IMR-90 (cell line): Measurements from ENCODE around the gene DAPL1. TPM values are rescaled to one million over a fixed set of nuclear protein-coding genes. Genes with fewer than 3 reads are reported as not detected.

ENCODE experiments used
- ATAC-seq: fragments of 200-7000 bp; cut with Tn5 transposase; 2 replicates; pipeline ENCODE4 v1.9.1; 2020; ENCODE audit warnings: low read depth, mild to moderate bottlenecking, moderate library complexity
- BruUV-seq: library from RNA; stranded (reverse); fragments of 400-500 nt; replicated peaks from 2 replicates; lab custom pipeline; 2021; lab: Mats Ljungman, UMichigan
- CTCF ChIA-PET: fragments of 300-600 bp; formaldehyde crosslinking; extraction: SDS; loops from one replicate; lab custom pipeline; 2021; ENCODE audit warnings: antibody characterized with exemption; lab: Yijun Ruan, JAX
- POLR2A ChIA-PET: fragments of 300-600 bp; sonication (Branson Sonifier 250); formaldehyde crosslinking; loops from one replicate; lab custom pipeline; 2022; ENCODE audit warnings: antibody characterized with exemption; ENCODE audit not compliant: unreplicated experiment; lab: Charles Lee
- DNase-seq: peaks from one replicate; pipeline ENCODE4 v3.0.0; 2013
- H2AFZ ChIP-seq: replicated peaks from 2 replicates; pipeline ENCODE3; 2013; ENCODE audit warnings: low read length, mild to moderate bottlenecking; ENCODE audit not compliant: poor library complexity
- H2AK5ac ChIP-seq: 2 replicates; pipeline ENCODE4 v1.6.1; 2013; ENCODE audit warnings: low read depth, low read length, inconsistent platforms
- H2AK9ac ChIP-seq: replicated peaks from 2 replicates; pipeline ENCODE3; 2013; ENCODE audit warnings: mild to moderate bottlenecking, low read depth, low read length, moderate library complexity; ENCODE audit not compliant: poor library complexity
- H2BK120ac ChIP-seq: 2 replicates; pipeline ENCODE4 v1.6.1; 2013; ENCODE audit warnings: low read depth, low read length, inconsistent platforms
- H2BK15ac ChIP-seq: 3 replicates; pipeline ENCODE4 v1.6.1; 2013; ENCODE audit warnings: low read depth, low read length, inconsistent platforms
- H2BK20ac ChIP-seq: 2 replicates; pipeline ENCODE4 v1.6.1; 2013; ENCODE audit warnings: low read depth, mild to moderate bottlenecking, inconsistent platforms, low read length, moderate library complexity
- H2BK5ac ChIP-seq: 2 replicates; pipeline ENCODE4 v1.6.1; 2013; ENCODE audit warnings: mild to moderate bottlenecking, low read depth, low read length, inconsistent platforms; ENCODE audit not compliant: poor library complexity, severe bottlenecking
- H3K14ac ChIP-seq: replicated peaks from 2 replicates; pipeline ENCODE4 v1.6.1; 2013; ENCODE audit warnings: low read depth, low read length, inconsistent platforms
- H3K18ac ChIP-seq: 2 replicates; pipeline ENCODE4 v1.6.1; 2013; ENCODE audit warnings: low read depth, low read length, control low read depth
- H3K23ac ChIP-seq: 2 replicates; pipeline ENCODE4 v1.6.1; 2013; ENCODE audit warnings: low read depth, low read length, inconsistent platforms
- H3K27ac ChIP-seq: 2 replicates; pipeline ENCODE4 v1.5.1; 2013; ENCODE audit warnings: mild to moderate bottlenecking, control low read depth, low read length; ENCODE audit not compliant: insufficient read depth
- H3K27me3 ChIP-seq: 2 replicates; pipeline ENCODE4 v1.6.1; 2013; ENCODE audit warnings: low read length; ENCODE audit not compliant: control insufficient read depth, insufficient read depth
- H3K36me3 ChIP-seq: 2 replicates; pipeline ENCODE4 v1.6.1; 2013; ENCODE audit warnings: low read length, mixed read lengths; ENCODE audit not compliant: control insufficient read depth, insufficient read depth
- H3K4ac ChIP-seq: 2 replicates; pipeline ENCODE4 v1.6.1; 2013; ENCODE audit warnings: low read depth, low read length, inconsistent platforms
- H3K4me1 ChIP-seq: 2 replicates; pipeline ENCODE4 v1.6.1; 2013; ENCODE audit warnings: low read length, mixed read lengths; ENCODE audit not compliant: control insufficient read depth, insufficient read depth
- H3K4me2 ChIP-seq: 2 replicates; pipeline ENCODE4 v1.6.1; 2013; ENCODE audit warnings: low read depth, mild to moderate bottlenecking, control low read depth, low read length, moderate library complexity
- H3K4me3 ChIP-seq: 2 replicates; pipeline ENCODE4 v1.5.1; 2013; ENCODE audit warnings: low read depth, mild to moderate bottlenecking, control low read depth, low read length, moderate library complexity; ENCODE audit not compliant: insufficient read depth
- H3K56ac ChIP-seq: 2 replicates; pipeline ENCODE4 v1.6.1; 2013; ENCODE audit warnings: low read length, inconsistent platforms; ENCODE audit not compliant: insufficient read depth; ENCODE audit errors: extremely low read depth
- H3K79me1 ChIP-seq, 2 experiments: 2 replicates each; pipeline ENCODE4 v1.6.1; 2013; ENCODE audit warnings: low read length in 2 of 2, inconsistent platforms in 1 of 2, low read depth in 1 of 2
- H3K9ac ChIP-seq: 2 replicates; pipeline ENCODE4 v1.6.1; 2013; ENCODE audit warnings: low read depth, low read length, control low read depth
- H3K9me1 ChIP-seq: 2 replicates; pipeline ENCODE4 v1.6.1; 2013; ENCODE audit warnings: low read length, inconsistent platforms; ENCODE audit not compliant: insufficient read depth
- H3K9me3 ChIP-seq: 2 replicates; pipeline ENCODE4 v1.6.1; 2013; ENCODE audit warnings: low read length; ENCODE audit not compliant: control insufficient read depth, insufficient read depth
- H4K20me1 ChIP-seq: 2 replicates; pipeline ENCODE4 v1.6.1; 2013; ENCODE audit warnings: low read length, inconsistent platforms; ENCODE audit not compliant: insufficient read depth
- H4K5ac ChIP-seq: 2 replicates; pipeline ENCODE4 v1.6.1; 2013; ENCODE audit warnings: mild to moderate bottlenecking, low read depth, low read length, control low read depth
- H4K8ac ChIP-seq, 2 experiments: 2 replicates each; pipeline ENCODE4 v1.6.1; 2013; ENCODE audit warnings: low read depth in 2 of 2, low read length in 2 of 2, control low read depth in 1 of 2, inconsistent platforms in 1 of 2
- H4K91ac ChIP-seq: 2 replicates; pipeline ENCODE4 v1.6.1; 2013; ENCODE audit warnings: low read depth, low read length, inconsistent platforms; ENCODE audit not compliant: insufficient read depth
- RAD21 ChIP-seq: IDR thresholded peaks from 2 replicates; pipeline ENCODE4 v1.6.1; 2012; ENCODE audit warnings: low read length, improper control_type of control experiment
- WGBS, 2 experiments: methylation state at CpG; one replicate each; pipeline versions ENCODE4 v1.1.5 to v1.1.7; 2013; ENCODE audit warnings: missing lambda C conversion rate in 2 of 2; ENCODE audit not compliant: insufficient read length in 1 of 2; ENCODE audit errors: extremely low coverage in 2 of 2; 5-methylcytosine and 5-hydroxymethylcytosine counted together
- dilution Hi-C: fragments of 300-500 bp; cut with HindIII; formaldehyde crosslinking; loops from one replicate; pipeline ENCODE4 v1.14.3; 2018; ENCODE audit warnings: low sequenced_read_pairs; ENCODE audit not compliant: unreplicated experiment
- in situ Hi-C: fragments of 300-500 bp; cut with MboI; formaldehyde crosslinking; loops from 3 replicates; pipeline ENCODE4 v1.14.3; 2019; ENCODE audit warnings: low sequenced_read_pairs, inconsistent platforms, mixed read lengths
- intact Hi-C: fragments of 100-400 bp; cut with micrococcal nuclease; formaldehyde crosslinking; loops from 2 replicates; pipeline ENCODE4 v1.10.0; 2022
- polyA plus RNA-seq, 3 experiments: library from polyadenylated mRNA; depleted of rRNA; stranded (reverse); fragments of >200 nt; gene quantifications; 2 replicates each; pipeline ENCODE4 v1.2.3, GENCODE V29; 2012; ENCODE audit warnings: low replicate concordance in 1 of 3
- total RNA-seq: library from RNA; depleted of rRNA; stranded (reverse); fragments of >200 nt; gene quantifications from 2 replicates; pipeline ENCODE4 v1.2.3, GENCODE V29; 2012

The DAPL1 gene
- total and polyA plus RNA-seq, 2 of the 4 experiments (the other 2 are of a cell fraction): not detected

DNA sequence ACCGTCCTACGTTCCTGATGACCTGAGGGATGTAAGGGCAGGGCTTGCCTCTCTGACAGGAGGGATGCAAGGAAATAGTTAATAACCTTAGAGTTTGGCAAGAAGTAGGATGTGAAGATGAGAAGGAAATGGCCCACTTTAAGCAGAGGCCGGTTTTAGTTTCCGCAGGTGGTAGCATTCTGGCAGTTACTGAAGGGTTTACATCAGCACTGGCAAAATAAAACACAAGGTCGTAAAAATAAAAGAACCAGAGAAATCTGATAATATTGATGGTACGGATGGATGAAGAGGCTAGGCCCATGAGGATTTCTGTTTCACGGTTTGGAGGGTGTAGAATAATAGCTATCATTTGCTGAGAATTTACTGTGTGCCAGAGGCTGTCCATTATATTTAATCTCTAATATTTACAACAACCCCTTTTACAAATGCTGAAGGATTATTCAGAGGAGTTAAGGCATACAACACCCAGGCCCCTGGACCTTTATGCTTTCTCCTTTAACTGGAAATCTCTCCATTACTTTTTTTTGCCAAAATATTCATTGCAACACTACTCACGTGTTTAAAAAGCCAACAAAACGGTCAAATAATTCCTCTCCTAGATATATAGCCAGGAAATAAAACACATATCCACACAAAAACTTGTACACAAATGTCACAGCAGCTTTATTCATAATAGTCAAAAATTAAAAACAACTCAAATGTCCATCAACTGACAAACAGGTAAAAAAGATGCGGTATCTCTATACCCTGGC lies 28.5 kb downstream of the DAPL1 start:
- no peak overlapping the region for H4K5ac ChIP-seq
- no peak for ATAC-seq
- H3K14ac ChIP-seq: no peak overlapping the region
- H4K20me1 ChIP-seq: no peaks in the 10 kb centered on the region
- no peak overlapping the region for H2AFZ ChIP-seq
- peaks cover 12% of the 10 kb centered on the region for H3K27me3 ChIP-seq
- no peak overlapping the region for H3K23ac ChIP-seq
- no peak overlapping the region for H3K18ac ChIP-seq
- H2BK120ac ChIP-seq: no peak overlapping the region
- no peak overlapping the region for H2BK15ac ChIP-seq
- H3K4me1 ChIP-seq: no peaks in the 10 kb centered on the region
- H3K4me2 ChIP-seq: no peak overlapping the region
- no peak for DNase-seq
- no peak overlapping the region for H2AK5ac ChIP-seq
- no peak overlapping the region for H4K91ac ChIP-seq
- H3K9ac ChIP-seq: no peak overlapping the region
- ChIA-PET CTCF (interaction anchor here (0.6 kb wide), 1 partner anchor 1210 kb away, joined by 6 read pairs; no protein-coding TSS in a partner anchor), POLR2A (interaction anchor here (0.6 kb wide), 1 partner anchor 18 kb away, joined by 4 read pairs; no protein-coding TSS in a partner anchor)
- no peaks in the 10 kb centered on the region for H3K9me3 ChIP-seq
- dilution Hi-C loops (no loop called here), in situ Hi-C loops (no loop called here), intact Hi-C loops (no loop called here)
- no peak overlapping the region for H2BK5ac ChIP-seq
- H3K4me3 ChIP-seq: no peak overlapping the region
- no peak overlapping the region for H3K56ac ChIP-seq
- WGBS, 2 experiments: 69% methylated on average over 2 of the region's 10 CpGs; no CpG with 5 or more reads in 1 of the 2 experiments
- H3K9me1 ChIP-seq: no peaks in the 10 kb centered on the region
- TF ChIP-seq RAD21: no peak
- no peak overlapping the region for H3K4ac ChIP-seq
- H3K79me1 ChIP-seq: no peaks in the 10 kb centered on the region
- no peak overlapping the region for H2AK9ac ChIP-seq
- no TSS peak for BruUV-seq
- no peak overlapping the region for H3K27ac ChIP-seq
- no peak overlapping the region for H4K8ac ChIP-seq
- no peaks in the 10 kb centered on the region for H3K36me3 ChIP-seq
- H2BK20ac ChIP-seq: no peak overlapping the region
